Sigmoid colon (tissue), 7 donors: ENCODE measurements around the gene HUS1B. TPM values are rescaled to one million over a fixed set of nuclear protein-coding genes. Genes with fewer than 3 reads are reported as not detected.

ENCODE experiments used
- DNase-seq: peaks from one replicate; pipeline ENCODE4 v3.0.0-alpha.2; 2019
- H3K27ac ChIP-seq, 4 donors: fragments of 200-600 bp; sonication (generic); one replicate each; pipeline ENCODE4 v1.5.1; 2016 to 2019; ENCODE audit warnings: mild to moderate bottlenecking in 1 of 4
- H3K27me3 ChIP-seq, 3 donors: fragments of 200-600 bp; sonication (generic); one replicate each; pipeline ENCODE4 v1.5.1; 2019; ENCODE audit warnings: mild to moderate bottlenecking in 1 of 3
- H3K36me3 ChIP-seq, 4 donors: fragments of 200-600 bp; sonication (generic); one replicate each; pipeline ENCODE4 v1.5.1; 2016 to 2019
- H3K4me1 ChIP-seq, 4 donors: fragments of 200-600 bp; sonication (generic); one replicate each; pipeline ENCODE4 v1.5.1; 2017 to 2019
- H3K4me3 ChIP-seq, 4 donors: fragments of 200-600 bp; sonication (generic); one replicate each; pipeline ENCODE4 v1.5.1; 2017 to 2019; ENCODE audit warnings: mild to moderate bottlenecking in 2 of 4, moderate library complexity in 1 of 4
- H3K9me3 ChIP-seq, 4 donors: fragments of 200-600 bp in 3 of 4; sonication (generic) in 3 of 4; one replicate each; pipeline versions ENCODE4 v1.5.1 to v1.6.1; 2013 to 2019
- CTCF ChIP-seq, 4 experiments: fragments of 450-650 bp in 3 of 4; fragments of 200-600 bp in 1 of 4; IDR thresholded peaks; one replicate each; pipeline ENCODE4 v1.5.1; 2016 to 2019; ENCODE audit warnings: antibody characterized with exemption in 4 of 4, mild to moderate bottlenecking in 3 of 4, moderate library complexity in 2 of 4
- EP300 ChIP-seq, 4 donors: sonication (generic); formaldehyde crosslinking; IDR thresholded peaks; one replicate each; pipeline ENCODE4 v1.6.1; 2017; ENCODE audit warnings: antibody characterized with exemption in 4 of 4
- POLR2A ChIP-seq, 2 donors: fragments of 450-650 bp; IDR thresholded peaks; one replicate each; pipeline ENCODE4 v1.6.1; 2016; ENCODE audit warnings: antibody characterized with exemption in 2 of 2, mild to moderate bottlenecking in 2 of 2, moderate library complexity in 2 of 2
- POLR2AphosphoS5 ChIP-seq, 4 donors: sonication (generic); formaldehyde crosslinking; IDR thresholded peaks; one replicate each; pipeline ENCODE4 v1.6.1; 2017; ENCODE audit warnings: antibody characterized with exemption in 4 of 4
- WGBS, 2 donors: extraction: QIAGEN DNeasy Blood & Tissue Kit; methylation state at CpG; one replicate each; pipeline ENCODE4 v1.1.7; 2013; 5-methylcytosine and 5-hydroxymethylcytosine counted together
- intact Hi-C: fragments of 100-400 bp; cut with DNase I; formaldehyde crosslinking; loops from one replicate; pipeline ENCODE4 v1.15.1; 2023
- polyA plus RNA-seq, 3 donors: library from polyadenylated mRNA; stranded (reverse); fragments of 200-250 nt; gene quantifications; one replicate each; pipeline ENCODE4 v1.2.3, GENCODE V29; 2013
- total RNA-seq, 4 donors: library from RNA; depleted of rRNA; stranded (reverse); fragments of >200 nt; gene quantifications; one replicate each; pipeline ENCODE4 v1.1.0, GENCODE V29; 2016
- donor health status: healthy with polysubstance abuse.
- donor health status: Bipolar disorder and iron deficiency.
- donor health status: healthy.

The HUS1B gene
- total and polyA plus RNA-seq, 7 donors, result 0.36 to 3.6 (median 0.71) TPM; not detected in 2

GRCh38 chr6:642805-643204 is 14.1 kb downstream of the HUS1B start:
- DNase-seq, result no peak
- H3K36me3 ChIP-seq, result no peaks in the 10 kb centered on the region
- H3K27me3 ChIP-seq, result no peaks in the 10 kb centered on the region
- intact Hi-C loops, result no loop called here
- no peak overlapping the region for H3K27ac ChIP-seq
- H3K4me1 ChIP-seq, result no peaks in the 10 kb centered on the region
- TF ChIP-seq CTCF (IDR thresholded peaks at IDR 0.05) (no peak), POLR2AphosphoS5 (IDR thresholded peaks at IDR 0.05) (no peak), POLR2A (IDR thresholded peaks at IDR 0.05) (no peak), EP300 (IDR thresholded peaks at IDR 0.05) (no peak)
- no peaks in the 10 kb centered on the region for H3K9me3 ChIP-seq
- no peak overlapping the region for H3K4me3 ChIP-seq

GRCh38 chr6:641225-641985 is 15.5 kb downstream of the HUS1B start:
- Histone ChIP-seq H3K27ac (no peak overlapping the region), H3K27me3 (no peaks in the 10 kb centered on the region), H3K4me3 (no peak overlapping the region), H3K36me3 (peaks cover 0 to 13% (median 4%) of the 10 kb centered on the region in 4 donors), H3K4me1 (no peaks in the 10 kb centered on the region), H3K9me3 (no peaks in the 10 kb centered on the region)
- no peak for TF ChIP-seq POLR2A (IDR thresholded peaks at IDR 0.05)
- TF ChIP-seq EP300 (IDR thresholded peaks at IDR 0.05), result no peak
- TF ChIP-seq POLR2AphosphoS5 (IDR thresholded peaks at IDR 0.05), result no peak
- no peak for TF ChIP-seq CTCF (IDR thresholded peaks at IDR 0.05)
- WGBS, 2 donors, result 96% methylated on average over 8 of the region's 8 CpGs
- intact Hi-C loops, result no loop called here
- DNase-seq, result no peak

- intact Hi-C loops, result no loop called here
- Histone ChIP-seq H3K9me3 (no peaks in the 10 kb centered on the region), H3K36me3 (peaks cover 0 to 20% (median 4%) of the 10 kb centered on the region in 4 donors), H3K27ac (no peak overlapping the region), H3K4me3 (no peak overlapping the region), H3K27me3 (no peaks in the 10 kb centered on the region), H3K4me1 (no peaks in the 10 kb centered on the region)
- no peak for DNase-seq
- 67 to 69% methylated on average over 5 of the region's 5 CpGs for WGBS, 2 donors
- no peak for TF ChIP-seq POLR2A (IDR thresholded peaks at IDR 0.05)
Measured at GRCh38 chr6:636488-636887, 20.4 kb downstream of the HUS1B start.

- intact Hi-C loops, result no loop called here
- DNase-seq, result no peak
- 92% methylated on average over 5 of the region's 5 CpGs for WGBS, 2 donors
- peaks cover 0 to 20% (median 4%) of the 10 kb centered on the region in 4 donors for H3K36me3 ChIP-seq
- H3K4me1 ChIP-seq, result no peaks in the 10 kb centered on the region
- H3K9me3 ChIP-seq, result no peaks in the 10 kb centered on the region
- TF ChIP-seq POLR2A (IDR thresholded peaks at IDR 0.05) (no peak), CTCF (IDR thresholded peaks at IDR 0.05) (no peak), POLR2AphosphoS5 (IDR thresholded peaks at IDR 0.05) (no peak), EP300 (IDR thresholded peaks at IDR 0.05) (no peak)
- no peak overlapping the region for H3K27ac ChIP-seq
- H3K27me3 ChIP-seq, result no peaks in the 10 kb centered on the region
- H3K4me3 ChIP-seq, result no peak overlapping the region
Measured at GRCh38 chr6:635233-635632, 21.7 kb downstream of the HUS1B start.

- WGBS, 2 donors, result 87 to 94% methylated on average over 1 of the region's 1 CpG
Measured at GRCh38 chr6:633611-634010, 23.3 kb downstream of the HUS1B start.

More at GRCh38 chr6:633611-634010, 23.3 kb downstream of the HUS1B start:
- intact Hi-C loops, result no loop called here
- TF ChIP-seq POLR2A (IDR thresholded peaks at IDR 0.05) (no peak), POLR2AphosphoS5 (IDR thresholded peaks at IDR 0.05) (no peak), EP300 (IDR thresholded peaks at IDR 0.05) (no peak), CTCF (IDR thresholded peaks at IDR 0.05) (no peak)
- peaks cover 0 to 20% (median 4%) of the 10 kb centered on the region in 4 donors for H3K36me3 ChIP-seq
- no peaks in the 10 kb centered on the region for H3K4me1 ChIP-seq
- no peak overlapping the region for H3K27ac ChIP-seq
- no peaks in the 10 kb centered on the region for H3K27me3 ChIP-seq
- H3K4me3 ChIP-seq, result no peak overlapping the region
- H3K9me3 ChIP-seq, result no peaks in the 10 kb centered on the region
- DNase-seq, result no peak
